G401 (cell line): ENCODE measurements around the gene ATF2. TPM values are rescaled to one million over a fixed set of nuclear protein-coding genes. Genes with fewer than 3 reads are reported as not detected.
"Not testable (repeated sequence)": the region's sequence is repeated elsewhere in the genome, so short reads cannot be mapped to it uniquely, and the experiment has no call there.

ENCODE experiments used
- DNase-seq: peaks from one replicate; pipeline ENCODE4 v3.0.0-alpha.2; 2015; ENCODE audit warnings: low spot score
- in situ Hi-C: cut with HindIII; loops from 2 replicates; pipeline ENCODE4 v1.10.0; 2016; ENCODE audit warnings: low sequenced_read_pairs, mixed read lengths
- total RNA-seq: library from RNA; depleted of rRNA; stranded (reverse); fragments of >200 nt; shearing (Covaris generic); gene quantifications from 2 replicates; pipeline ENCODE4 v1.2.3, GENCODE V29; 2014

The ATF2 gene
- total RNA-seq, 1 experiment from 2014 or later, result 31.0 TPM

- in situ Hi-C loops, result no loop called here
- peak; percentile 55 for DNase-seq
Measured at GRCh38 chr2:175111200-175111657, 56.8 kb downstream of the ATF2 start.

GRCh38 chr2:175108091-175108490 is 59.9 kb downstream of the ATF2 start:
- in situ Hi-C loops, DNase-seq: not testable (repeated sequence)

- in situ Hi-C loops, result no loop called here
- DNase-seq, result no peak
Measured at GRCh38 chr2:175107146-175107545, 60.9 kb downstream of the ATF2 start.

DNA sequence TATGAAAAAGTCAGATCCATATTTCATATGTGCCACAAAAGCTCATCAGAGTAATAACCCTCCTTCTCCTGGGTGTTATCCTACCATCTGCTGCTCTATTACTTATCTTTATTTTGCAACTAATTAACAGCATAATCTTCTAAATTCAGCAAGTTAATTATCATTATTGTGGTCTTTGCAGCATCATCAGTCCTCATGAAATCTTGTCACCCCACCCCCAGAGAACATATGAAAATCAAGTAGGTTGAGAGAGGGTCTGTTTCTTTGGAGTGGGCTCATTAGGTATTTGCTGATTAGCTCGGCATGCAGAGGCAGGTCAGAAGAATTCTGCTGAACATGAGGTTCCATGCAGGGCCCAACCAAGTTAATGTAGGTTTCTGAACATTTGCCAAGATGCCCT is 64.8 kb downstream of the ATF2 start:
- peak; percentile 42 for DNase-seq
- in situ Hi-C loops, result no loop called here

DNA sequence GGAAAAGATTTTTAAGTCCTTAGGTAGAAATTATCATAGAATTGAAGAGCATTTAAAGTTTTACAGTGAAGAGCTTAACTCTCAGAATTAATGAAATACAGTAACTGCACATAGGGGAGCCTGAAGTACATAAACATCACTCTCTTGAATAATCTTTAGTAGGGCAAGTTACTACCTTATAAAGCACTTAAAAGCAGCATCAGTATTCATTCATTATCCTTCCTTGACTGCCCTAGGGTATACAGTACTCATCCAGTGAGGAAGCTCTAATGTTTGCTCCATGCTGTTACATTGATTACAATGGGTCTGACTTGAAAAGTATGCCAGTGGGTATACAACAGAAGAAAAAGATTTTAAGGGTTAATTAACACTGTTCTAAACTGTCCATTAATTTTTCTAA is 66.5 kb downstream of the ATF2 start:
- DNase-seq, result no peak
- in situ Hi-C loops, result no loop called here

GRCh38 chr2:175097297-175097696 is 70.7 kb downstream of the ATF2 start:
- in situ Hi-C loops, result no loop called here
- no peak for DNase-seq

- DNase-seq, in situ Hi-C loops: not testable (repeated sequence)
Measured at GRCh38 chr2:175084117-175084516, 83.9 kb downstream of the ATF2 start.

- in situ Hi-C loops, result no loop called here
Measured at GRCh38 chr2:175080479-175080878, 87.5 kb downstream of the ATF2 start.

GRCh38 chr2:175076272-175076671 is 91.7 kb downstream of the ATF2 start:
- in situ Hi-C loops, result no loop called here

More at GRCh38 chr2:175080479-175080878, 87.5 kb downstream of the ATF2 start:
- DNase-seq, result no peak

DNA sequence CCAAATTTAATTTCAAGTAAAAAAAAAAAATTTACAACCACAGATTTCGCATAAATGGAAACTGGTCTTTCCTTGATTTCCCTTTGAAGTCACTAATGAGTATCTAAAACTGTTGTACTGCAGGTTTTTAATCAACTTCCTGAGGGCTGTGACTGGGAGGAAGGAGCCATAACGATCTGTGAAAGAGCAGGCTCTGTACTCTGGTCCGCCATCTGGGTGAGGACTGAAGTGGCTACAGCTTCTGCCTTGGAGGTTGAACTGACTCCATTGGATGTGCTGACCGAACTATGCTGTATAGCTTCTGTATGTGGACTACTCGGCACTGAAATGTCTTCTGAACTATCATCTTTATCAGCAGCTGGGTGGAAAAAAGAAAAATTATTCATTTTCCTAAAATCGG is 93.5 kb downstream of the ATF2 start:
- no peak for DNase-seq
- in situ Hi-C loops, result no loop called here

More at GRCh38 chr2:175076272-175076671, 91.7 kb downstream of the ATF2 start:
- no peak for DNase-seq

GRCh38 chr2:175068534-175068933 is 99.5 kb downstream of the ATF2 start:
- DNase-seq, result no peak
- in situ Hi-C loops, result no loop called here

DNA sequence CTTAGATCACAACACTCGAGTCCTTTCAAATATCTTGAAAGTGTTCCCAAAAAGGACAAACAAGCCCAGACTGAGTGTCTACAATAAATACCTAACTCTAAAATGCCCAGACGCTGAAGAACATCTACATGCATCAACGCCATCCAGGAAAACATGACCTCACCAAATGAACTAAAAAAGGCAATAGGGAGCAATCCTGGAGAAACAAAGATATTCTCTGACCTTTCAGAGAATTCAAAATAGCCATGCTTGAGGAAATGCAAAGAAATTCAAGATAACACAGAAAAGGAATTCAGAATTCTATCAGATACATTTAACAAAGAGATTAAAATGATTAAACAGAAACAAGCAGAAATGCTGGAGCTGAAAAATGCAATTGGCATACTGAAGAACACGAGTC is 101.6 kb downstream of the ATF2 start:
- in situ Hi-C loops, result no loop called here

DNA sequence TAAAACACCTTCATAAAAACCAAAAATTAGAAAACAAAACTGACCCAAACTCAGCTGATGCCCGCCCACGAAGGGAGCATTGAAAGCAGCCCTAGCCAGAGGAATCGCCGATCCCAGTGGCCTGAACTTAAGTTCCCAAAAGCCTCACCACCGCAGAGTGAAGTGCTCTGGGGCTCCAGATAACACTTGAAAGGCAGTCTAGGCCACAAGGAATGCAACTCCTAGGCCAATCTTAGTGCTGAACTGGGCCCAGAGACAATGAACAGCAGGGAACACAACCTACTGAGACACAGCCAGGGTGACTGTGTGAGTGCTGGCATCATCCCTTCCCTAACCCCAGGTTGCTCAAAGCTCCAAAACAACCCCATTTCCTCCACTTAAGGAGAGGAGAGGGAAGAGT is 103.2 kb downstream of the ATF2 start:
- DNase-seq, result no peak
- in situ Hi-C loops, result no loop called here

More for the DNA sequence above, 101.6 kb downstream of the ATF2 start:
- DNase-seq, result no peak

DNA sequence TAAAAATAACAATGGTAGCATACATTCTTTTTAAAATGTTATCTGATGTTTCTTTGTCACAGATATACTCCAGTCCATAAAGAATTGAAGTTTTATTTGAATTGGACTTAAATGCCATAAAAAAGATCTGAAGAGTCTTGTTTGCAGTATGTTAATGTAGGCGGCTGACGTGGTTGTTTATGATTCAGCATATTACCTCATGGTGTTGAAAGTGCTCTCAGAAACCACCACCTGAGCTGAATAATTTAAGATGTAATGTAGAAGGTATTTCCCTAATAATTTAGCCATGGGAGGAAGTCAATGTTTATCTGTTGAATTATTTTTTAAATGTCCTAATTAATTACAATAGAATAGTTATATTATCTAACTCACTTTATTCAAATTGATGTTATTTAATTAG is 104.3 kb downstream of the ATF2 start:
- in situ Hi-C loops, result no loop called here
- DNase-seq, result no peak

DNA sequence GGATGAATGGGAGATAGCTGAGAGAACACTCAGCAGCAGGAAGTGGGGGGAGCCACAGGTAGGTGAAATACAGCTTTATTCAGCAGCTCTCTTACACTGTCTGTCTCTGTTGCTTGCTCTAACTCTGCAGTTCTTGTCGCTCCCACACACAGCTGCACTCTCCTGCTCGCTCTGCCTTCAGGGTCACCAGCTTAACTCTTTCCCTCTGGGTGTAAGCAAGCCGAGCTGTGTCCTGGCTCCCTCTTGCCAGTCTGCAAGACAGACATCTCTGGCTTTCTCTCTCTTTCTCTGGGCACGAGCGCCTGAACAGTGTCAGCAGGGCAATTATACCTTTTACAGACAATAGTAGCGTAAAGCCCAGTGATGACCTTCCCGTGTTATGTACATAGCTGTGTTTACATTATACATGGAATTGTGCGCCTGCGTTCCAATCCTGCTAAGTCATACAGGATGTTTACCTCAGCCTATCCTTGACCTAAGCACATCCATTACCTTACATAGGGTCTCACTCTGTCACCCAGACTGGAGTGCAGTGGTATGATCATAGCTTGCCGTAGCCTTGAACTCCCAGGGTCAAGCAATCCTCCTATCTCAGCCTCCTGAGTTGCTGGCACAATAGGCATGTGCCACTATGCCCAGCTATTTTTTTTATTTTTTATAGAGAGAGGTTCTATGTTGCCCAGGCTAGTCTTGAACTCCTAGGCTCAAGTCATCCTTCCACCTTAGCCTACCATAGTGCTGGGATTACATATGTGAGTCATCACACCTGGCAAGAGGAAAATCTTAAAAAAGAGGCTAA is 105.0 kb downstream of the ATF2 start:
- DNase-seq, result no peak
- in situ Hi-C loops, result no loop called here

DNA sequence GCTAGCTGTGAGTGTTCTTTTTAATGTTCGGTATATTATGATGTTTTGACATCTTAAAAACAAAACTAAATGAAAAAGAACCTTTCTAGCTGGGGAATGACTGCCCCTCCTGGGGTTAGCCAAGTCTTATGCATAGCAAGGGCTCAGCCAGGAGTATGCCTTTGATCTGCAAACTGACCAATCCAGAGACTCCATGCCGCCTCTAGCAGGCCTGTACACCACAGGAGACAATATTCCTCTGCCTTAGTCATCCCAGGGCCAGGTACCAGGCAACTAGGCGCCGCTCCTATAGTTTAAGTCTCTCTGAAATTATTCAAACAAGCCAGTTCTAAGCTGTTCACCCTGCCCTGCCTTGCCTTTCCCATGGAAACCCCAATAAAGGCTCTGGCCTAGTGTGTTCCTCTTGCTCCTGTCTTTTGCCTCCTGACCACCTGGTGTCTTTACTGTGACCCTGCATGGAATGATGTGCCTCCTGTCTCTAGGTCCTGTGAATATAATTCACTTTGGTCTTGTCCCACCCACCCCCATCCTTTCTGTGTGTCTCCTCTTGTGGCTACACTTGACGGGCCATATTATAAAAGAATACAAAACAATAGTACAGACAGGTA is 110.8 kb downstream of the ATF2 start:
- no peak for DNase-seq

DNA sequence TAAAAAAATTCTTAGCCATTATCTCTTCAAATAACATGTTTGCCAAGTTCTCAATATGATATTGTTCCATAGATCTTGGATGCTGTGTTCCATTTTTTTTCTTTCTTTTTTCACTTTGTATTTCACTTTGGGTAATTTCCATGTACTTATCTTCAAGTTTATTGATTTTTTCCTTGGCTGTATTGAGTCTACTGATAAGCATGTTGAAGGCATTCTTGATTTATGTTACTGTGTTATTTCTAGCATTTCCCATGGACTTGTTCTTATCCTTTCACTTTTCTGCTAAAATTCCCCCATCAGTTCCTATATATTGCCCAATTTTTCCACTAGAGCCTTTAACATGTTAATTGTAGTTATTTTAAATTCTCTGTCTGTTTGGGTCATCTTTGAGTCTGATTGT is 112.0 kb downstream of the ATF2 start:
- in situ Hi-C loops, result no loop called here

More for the DNA sequence above, 110.8 kb downstream of the ATF2 start:
- in situ Hi-C loops, result no loop called here

GRCh38 chr2:175054340-175054739 is 113.7 kb downstream of the ATF2 start:
- DNase-seq, result no peak
- in situ Hi-C loops, result no loop called here

More for the DNA sequence above, 112.0 kb downstream of the ATF2 start:
- DNase-seq, result no peak

DNA sequence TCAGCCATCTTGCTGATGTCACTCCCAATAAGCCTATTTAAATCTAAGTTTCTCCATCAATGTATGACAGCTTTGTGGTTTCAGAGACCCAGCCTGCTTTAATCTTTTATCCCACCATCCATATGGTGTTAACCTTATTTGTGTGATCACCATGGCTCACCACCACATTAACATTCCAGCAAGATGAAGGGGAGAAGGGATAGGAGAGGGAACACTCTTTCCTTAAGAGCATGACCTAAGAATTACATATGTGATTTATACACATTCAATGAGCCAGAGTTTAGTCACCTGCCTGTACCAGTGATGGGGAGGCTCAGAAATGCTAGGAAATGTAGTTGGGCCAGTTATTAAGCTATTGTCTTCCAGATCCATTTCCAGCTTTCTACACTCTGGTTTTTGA is 118.3 kb downstream of the ATF2 start:
- DNase-seq, result no peak
- in situ Hi-C loops, result no loop called here

DNA sequence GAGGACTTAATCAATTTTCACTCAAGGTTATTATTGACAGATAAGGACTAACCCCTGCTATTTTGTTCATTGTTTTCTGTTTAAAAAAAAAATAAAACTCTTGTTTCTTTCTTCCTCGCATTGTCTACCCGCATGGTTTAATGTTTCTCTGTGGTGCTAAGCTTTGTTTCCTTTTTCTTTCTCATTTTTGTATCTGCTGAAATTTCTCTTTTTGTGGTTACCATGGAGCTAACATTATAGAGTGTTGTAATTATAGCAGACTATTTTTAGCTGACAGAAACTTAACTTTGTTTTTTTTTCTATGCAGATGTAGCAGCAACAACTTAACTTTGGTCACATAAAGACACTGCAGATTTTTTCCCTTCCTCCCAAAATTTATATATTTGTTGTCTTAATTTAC is 119.7 kb downstream of the ATF2 start:
- in situ Hi-C loops, result no loop called here
- no peak for DNase-seq

GRCh38 chr2:175039490-175039889 is 128.5 kb downstream of the ATF2 start:
- no peak for DNase-seq
- in situ Hi-C loops, result no loop called here
